HG02938 (cell line): ENCODE results near the gene WWOX.

Experiments
- ATAC-seq: cut with Tn5 transposase; IDR thresholded peaks from one replicate; pipeline ENCODE4 v1.9.1; 2021; ENCODE audit warnings: mild to moderate bottlenecking, moderate library complexity; ENCODE audit not compliant: unreplicated experiment

WWOX gene

GRCh38 chr16:78953526-78953925 is 854.1 kb downstream of the WWOX start:
- ATAC-seq, result no peak

GRCh38 chr16:78955206-78955605 is 855.8 kb downstream of the WWOX start:
- no peak for ATAC-seq

GRCh38 chr16:78956859-78957258 is 857.4 kb downstream of the WWOX start:
- ATAC-seq, result no peak

- ATAC-seq, result no peak
Observed at GRCh38 chr16:78957317-78958100, 858.1 kb downstream of the WWOX start.

- ATAC-seq, result peak; percentile 52
Observed at GRCh38 chr16:78961464-78961863, 862.0 kb downstream of the WWOX start.

GRCh38 chr16:78962457-78962929 is 863.0 kb downstream of the WWOX start:
- peak; percentile 96 for ATAC-seq

- no peak for ATAC-seq
Observed at GRCh38 chr16:78967948-78968347, 868.5 kb downstream of the WWOX start.

- ATAC-seq, result no peak
Observed at GRCh38 chr16:78969721-78970120, 870.3 kb downstream of the WWOX start.

GRCh38 chr16:78970650-78971049 is 871.2 kb downstream of the WWOX start:
- ATAC-seq, result no peak

GRCh38 chr16:78972006-78972405 is 872.6 kb downstream of the WWOX start:
- no peak for ATAC-seq

GRCh38 chr16:78972986-78973385 is 873.5 kb downstream of the WWOX start:
- no peak for ATAC-seq

- ATAC-seq, result no peak
Observed at GRCh38 chr16:78976212-78976611, 876.8 kb downstream of the WWOX start.

GRCh38 chr16:78980825-78981224 is 881.4 kb downstream of the WWOX start:
- ATAC-seq, result no peak

GRCh38 chr16:78982096-78982744 is 882.8 kb downstream of the WWOX start:
- ATAC-seq, result no peak

GRCh38 chr16:78984324-78984723 is 884.9 kb downstream of the WWOX start:
- no peak for ATAC-seq

GRCh38 chr16:78984887-78985464 is 885.5 kb downstream of the WWOX start:
- no peak for ATAC-seq

- no peak for ATAC-seq
Observed at GRCh38 chr16:78985716-78986605, 886.5 kb downstream of the WWOX start.

GRCh38 chr16:78987666-78988065 is 888.2 kb downstream of the WWOX start:
- ATAC-seq, result no peak

- ATAC-seq, result no peak
Observed at GRCh38 chr16:78988361-78988969, 889.0 kb downstream of the WWOX start.

GRCh38 chr16:78990309-78990701 is 890.9 kb downstream of the WWOX start:
- no peak for ATAC-seq

- no peak for ATAC-seq
Observed at GRCh38 chr16:78992001-78992400, 892.5 kb downstream of the WWOX start.
